Vagina (tissue), 2 donors: Measurements from ENCODE around the gene PTGIS. TPM values are rescaled to one million over a fixed set of nuclear protein-coding genes. Genes with fewer than 3 reads are reported as not detected.
"Not testable (repeated sequence)": the region's sequence is repeated elsewhere in the genome, so short reads cannot be mapped to it uniquely, and the experiment has no call there.

Experiments used
- DNase-seq, 2 donors: peaks; one replicate each; pipeline ENCODE4 v3.0.0-alpha.2; 2017; ENCODE audit errors: extremely low spot score in 2 of 2
- H3K27ac ChIP-seq: fragments of 200-600 bp; sonication (generic); one replicate; pipeline ENCODE4 v1.5.1; 2019
- H3K27me3 ChIP-seq: fragments of 200-600 bp; sonication (generic); one replicate; pipeline ENCODE4 v1.5.1; 2019
- H3K36me3 ChIP-seq, 2 donors: fragments of 200-600 bp; sonication (generic); one replicate each; pipeline ENCODE4 v1.5.1; 2017 to 2019
- H3K4me1 ChIP-seq: fragments of 200-600 bp; sonication (generic); one replicate; pipeline ENCODE4 v1.5.1; 2019
- H3K4me3 ChIP-seq, 2 donors: fragments of 200-600 bp; sonication (generic); 1 replicate in 1 of 2; 2 replicates in 1 of 2; pipeline ENCODE4 v1.5.1; 2016 to 2019
- H3K9me3 ChIP-seq: fragments of 200-600 bp; sonication (generic); one replicate; pipeline ENCODE4 v1.5.1; 2019
- CTCF ChIP-seq, 3 experiments: fragments of 450-650 bp in 2 of 3; fragments of 200-600 bp in 1 of 3; sonication (generic) in 1 of 3; IDR thresholded peaks; one replicate each; pipeline ENCODE4 v1.5.1; 2017 to 2019; ENCODE audit warnings: antibody characterized with exemption in 3 of 3, mild to moderate bottlenecking in 2 of 3, moderate library complexity in 2 of 3
- POLR2A ChIP-seq, 2 donors: fragments of 450-650 bp; IDR thresholded peaks; one replicate each; pipeline ENCODE4 v1.6.1; 2017; ENCODE audit warnings: antibody characterized with exemption in 2 of 2, mild to moderate bottlenecking in 2 of 2, moderate library complexity in 2 of 2
- POLR2AphosphoS5 ChIP-seq, 2 donors: sonication (generic); formaldehyde crosslinking; IDR thresholded peaks; one replicate each; pipeline ENCODE4 v1.9.0; 2017; ENCODE audit warnings: antibody characterized with exemption in 2 of 2, mild to moderate bottlenecking in 2 of 2, low read depth in 1 of 2; ENCODE audit not compliant: insufficient read depth in 1 of 2
- intact Hi-C: fragments of 100-400 bp; cut with DNase I; formaldehyde crosslinking; loops from one replicate; pipeline ENCODE4 v1.15.1; 2023
- total RNA-seq: library from RNA; depleted of rRNA; stranded (reverse); fragments of >200 nt; gene quantifications from one replicate; pipeline ENCODE4 v1.2.3, GENCODE V29; 2016

PTGIS gene
- total RNA-seq, 1 donor from 2014 or later, result 51.1 TPM

- peaks cover 10% of the 10 kb centered on the region for H3K4me1 ChIP-seq
- no peak overlapping the region for H3K27ac ChIP-seq
- no peak overlapping the region for H3K4me3 ChIP-seq
- H3K9me3 ChIP-seq, result no peaks in the 10 kb centered on the region
- intact Hi-C loops, result loop anchor here (5.0 kb wide), 2 partner anchors 98 to 233 kb away; partner anchors contain the start of gene B4GALT5
- DNase-seq, result no peak
- H3K27me3 ChIP-seq, result no peaks in the 10 kb centered on the region
- TF ChIP-seq POLR2AphosphoS5 (IDR thresholded peaks at IDR 0.05; ENCODE audit: insufficient read depth in 1 of 2, low read depth in 1 of 2), result no peak
- TF ChIP-seq POLR2A (IDR thresholded peaks at IDR 0.05), result no peak
- no peak for TF ChIP-seq CTCF (IDR thresholded peaks at IDR 0.05)
- H3K36me3 ChIP-seq, result no peaks in the 10 kb centered on the region
Measured at GRCh38 chr20:49614338-49615050, 46.6 kb upstream of the PTGIS start.

- no peaks in the 10 kb centered on the region for H3K27me3 ChIP-seq
- H3K4me1 ChIP-seq, result peaks cover 10% of the 10 kb centered on the region
- no peak for DNase-seq
- intact Hi-C loops, result loop anchor here (5.0 kb wide), 2 partner anchors 100 to 235 kb away; partner anchors contain the start of gene B4GALT5
- no peaks in the 10 kb centered on the region for H3K36me3 ChIP-seq
- no peak overlapping the region for H3K27ac ChIP-seq
- no peak overlapping the region for H3K4me3 ChIP-seq
- TF ChIP-seq POLR2AphosphoS5 (IDR thresholded peaks at IDR 0.05; ENCODE audit: insufficient read depth in 1 of 2, low read depth in 1 of 2) (no peak), CTCF (IDR thresholded peaks at IDR 0.05) (no peak), POLR2A (IDR thresholded peaks at IDR 0.05) (no peak)
- no peaks in the 10 kb centered on the region for H3K9me3 ChIP-seq
Measured at GRCh38 chr20:49612127-49612738, 44.3 kb upstream of the PTGIS start.

GRCh38 chr20:49611539-49612126 is 43.7 kb upstream of the PTGIS start:
- H3K27ac ChIP-seq, H3K4me3 ChIP-seq, H3K36me3 ChIP-seq, DNase-seq, H3K27me3 ChIP-seq, H3K9me3 ChIP-seq: not testable (repeated sequence)
- H3K4me1 ChIP-seq, result peaks cover 10% of the 10 kb centered on the region
- intact Hi-C loops, result loop anchor here (5.0 kb wide), 2 partner anchors 101 to 236 kb away; partner anchors contain the start of gene B4GALT5

- intact Hi-C loops, result loop anchor here (5.0 kb wide), 2 partner anchors 101 to 236 kb away; partner anchors contain the start of gene B4GALT5
- Histone ChIP-seq H3K9me3 (no peaks in the 10 kb centered on the region), H3K27me3 (no peaks in the 10 kb centered on the region), H3K27ac (no peak overlapping the region), H3K4me1 (peaks cover 10% of the 10 kb centered on the region), H3K36me3 (no peaks in the 10 kb centered on the region), H3K4me3 (peak overlapping the region in 1 of 2 donors; percentile 6)
- no peak for DNase-seq
- TF ChIP-seq CTCF (IDR thresholded peaks at IDR 0.05) (peak; percentile 97 to 100 (median 99)), POLR2AphosphoS5 (IDR thresholded peaks at IDR 0.05; ENCODE audit: insufficient read depth in 1 of 2, low read depth in 1 of 2) (peak in 1 of 2 donors; percentile 52), POLR2A (IDR thresholded peaks at IDR 0.05) (no peak)
Measured at GRCh38 chr20:49610691-49611538, 43.0 kb upstream of the PTGIS start.
